Transverse colon (tissue), 3 donors: ENCODE data around the gene CAMK2B.

Source experiments
- POLR2A ChIP-seq: fragments of 450-650 bp; IDR thresholded peaks from one replicate; pipeline ENCODE4 v1.6.1; 2016; ENCODE audit warnings: antibody characterized with exemption, mild to moderate bottlenecking, moderate library complexity
- TF ChIP-seq, protein P1 (sequence below), 5 experiments: fragments of 200-600 bp in 3 of 5; fragments of 450-650 bp in 2 of 5; sonication (generic) in 3 of 5; IDR thresholded peaks; 1 replicate in 2 of 5; 2 replicates in 3 of 5; pipeline ENCODE4 v1.5.1; 2016 to 2017; ENCODE audit warnings: antibody characterized with exemption in 5 of 5, inconsistent platforms in 3 of 5, mild to moderate bottlenecking in 2 of 5, moderate library complexity in 1 of 5

DNA sequence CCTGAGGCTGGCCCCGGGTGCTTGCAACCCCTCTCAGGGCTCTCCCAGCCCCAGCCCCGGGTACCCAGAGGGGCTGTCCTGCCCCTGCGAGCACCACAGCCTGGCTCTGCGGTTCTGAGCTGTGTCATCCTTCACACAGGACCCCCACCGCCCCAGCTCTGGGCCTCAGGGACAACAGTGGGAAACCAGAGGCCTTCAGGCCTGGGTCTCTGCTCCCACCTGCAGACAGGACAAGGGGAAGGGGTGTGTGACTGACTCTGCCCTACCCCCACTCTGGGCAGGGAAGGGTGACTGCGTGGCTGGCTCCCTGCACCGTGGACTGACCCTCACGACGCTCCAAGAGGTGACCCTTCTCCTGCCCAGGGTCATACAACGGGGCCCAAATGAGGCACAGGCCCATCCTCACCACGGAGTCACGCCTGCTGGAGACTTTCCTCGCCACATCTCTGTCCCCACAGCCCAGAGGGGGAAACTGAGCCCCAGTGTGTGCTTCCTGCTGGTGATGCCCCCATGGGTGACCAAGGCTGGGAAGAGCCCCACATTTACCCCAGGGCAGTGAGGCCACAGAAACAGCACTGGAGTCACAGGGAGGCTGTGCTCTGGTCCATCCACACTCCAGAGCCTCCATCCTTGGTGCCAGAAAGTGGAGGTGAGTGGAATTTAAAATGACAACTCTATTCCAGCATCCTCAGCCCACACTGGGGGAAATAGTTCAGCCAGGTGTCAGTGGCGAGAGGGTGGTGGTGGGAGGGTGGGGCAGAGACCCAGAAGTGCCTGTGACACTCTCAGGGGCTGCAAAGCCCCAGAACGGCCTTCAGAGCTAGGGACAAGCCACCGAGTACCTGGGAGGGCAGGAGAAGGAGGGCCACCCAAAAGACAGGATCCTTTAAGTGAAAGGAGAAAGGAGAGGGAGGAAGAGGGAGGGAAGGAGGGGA, 13.6 kb downstream of the CAMK2B start:
- no peak for TF ChIP-seq POLR2A
- TF ChIP-seq, protein P1, sequence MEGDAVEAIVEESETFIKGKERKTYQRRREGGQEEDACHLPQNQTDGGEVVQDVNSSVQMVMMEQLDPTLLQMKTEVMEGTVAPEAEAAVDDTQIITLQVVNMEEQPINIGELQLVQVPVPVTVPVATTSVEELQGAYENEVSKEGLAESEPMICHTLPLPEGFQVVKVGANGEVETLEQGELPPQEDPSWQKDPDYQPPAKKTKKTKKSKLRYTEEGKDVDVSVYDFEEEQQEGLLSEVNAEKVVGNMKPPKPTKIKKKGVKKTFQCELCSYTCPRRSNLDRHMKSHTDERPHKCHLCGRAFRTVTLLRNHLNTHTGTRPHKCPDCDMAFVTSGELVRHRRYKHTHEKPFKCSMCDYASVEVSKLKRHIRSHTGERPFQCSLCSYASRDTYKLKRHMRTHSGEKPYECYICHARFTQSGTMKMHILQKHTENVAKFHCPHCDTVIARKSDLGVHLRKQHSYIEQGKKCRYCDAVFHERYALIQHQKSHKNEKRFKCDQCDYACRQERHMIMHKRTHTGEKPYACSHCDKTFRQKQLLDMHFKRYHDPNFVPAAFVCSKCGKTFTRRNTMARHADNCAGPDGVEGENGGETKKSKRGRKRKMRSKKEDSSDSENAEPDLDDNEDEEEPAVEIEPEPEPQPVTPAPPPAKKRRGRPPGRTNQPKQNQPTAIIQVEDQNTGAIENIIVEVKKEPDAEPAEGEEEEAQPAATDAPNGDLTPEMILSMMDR (IDR thresholded peaks at IDR 0.05): no peak
